GM12878 (cell line): ENCODE results near the gene PGLYRP2.

ENCODE experiments used
- ELK1 ChIP-seq: IDR thresholded peaks from 2 replicates; pipeline ENCODE4 v1.6.1; 2012; ENCODE audit warnings: low read depth, low read length, improper control_type of control experiment
- EZH2 ChIP-seq: IDR thresholded peaks from 2 replicates; pipeline ENCODE4 v1.6.1; 2012; ENCODE audit warnings: low read depth, mild to moderate bottlenecking, control low read depth, inconsistent platforms, low read length, borderline replicate concordance; ENCODE audit not compliant: control insufficient read depth
- JUND ChIP-seq: IDR thresholded peaks from 2 replicates; pipeline ENCODE4 v1.6.1; 2012; ENCODE audit warnings: low read depth, mild to moderate bottlenecking, low read length, improper control_type of control experiment, moderate library complexity
- MTA2 ChIP-seq: fragments of 450-650 bp; IDR thresholded peaks from 2 replicates; pipeline ENCODE4 v1.6.1; 2016; ENCODE audit warnings: low read depth, mild to moderate bottlenecking, moderate library complexity
- NR2C2 ChIP-seq: IDR thresholded peaks from 2 replicates; pipeline ENCODE4 v1.6.1; 2011; ENCODE audit warnings: borderline replicate concordance, low read depth; ENCODE audit not compliant: control insufficient read depth, insufficient read length
- PAX8 ChIP-seq: fragments of 450-650 bp; IDR thresholded peaks from 2 replicates; pipeline ENCODE4 v1.6.1; 2017; ENCODE audit warnings: mild to moderate bottlenecking, moderate library complexity
- PBX3 ChIP-seq: IDR thresholded peaks from 2 replicates; pipeline ENCODE4 v1.6.1; 2011; ENCODE audit warnings: mild to moderate bottlenecking, low read depth, low read length, moderate library complexity; ENCODE audit not compliant: insufficient replicate concordance
- POLR2A ChIP-seq: IDR thresholded peaks from 2 replicates; pipeline ENCODE4 v1.6.1; 2011; ENCODE audit warnings: low read depth, mild to moderate bottlenecking, low read length
- POLR2AphosphoS2 ChIP-seq: IDR thresholded peaks from 2 replicates; pipeline ENCODE4 v1.6.1; 2011; ENCODE audit warnings: low read depth, mild to moderate bottlenecking, low read length, improper control_type of control experiment, moderate library complexity
- POLR2AphosphoS5 ChIP-seq: IDR thresholded peaks from 2 replicates; pipeline ENCODE4 v1.6.1; 2011; ENCODE audit warnings: mild to moderate bottlenecking, low read length, inconsistent platforms
- TF ChIP-seq, protein P1 (sequence below), 3 experiments: IDR thresholded peaks in 2 of 3; conservative IDR thresholded peaks in 1 of 3; 2 replicates each; pipeline ENCODE4 v1.5.1; 2011; ENCODE audit warnings: low read depth in 3 of 3, low read length in 3 of 3, mild to moderate bottlenecking in 3 of 3, control low read depth in 2 of 3, moderate library complexity in 2 of 3, inconsistent platforms in 1 of 3, mixed read lengths in 1 of 3; ENCODE audit not compliant: control insufficient read depth in 2 of 3, insufficient read depth in 1 of 3; ENCODE audit errors: extremely low read depth in 1 of 3

DNA sequence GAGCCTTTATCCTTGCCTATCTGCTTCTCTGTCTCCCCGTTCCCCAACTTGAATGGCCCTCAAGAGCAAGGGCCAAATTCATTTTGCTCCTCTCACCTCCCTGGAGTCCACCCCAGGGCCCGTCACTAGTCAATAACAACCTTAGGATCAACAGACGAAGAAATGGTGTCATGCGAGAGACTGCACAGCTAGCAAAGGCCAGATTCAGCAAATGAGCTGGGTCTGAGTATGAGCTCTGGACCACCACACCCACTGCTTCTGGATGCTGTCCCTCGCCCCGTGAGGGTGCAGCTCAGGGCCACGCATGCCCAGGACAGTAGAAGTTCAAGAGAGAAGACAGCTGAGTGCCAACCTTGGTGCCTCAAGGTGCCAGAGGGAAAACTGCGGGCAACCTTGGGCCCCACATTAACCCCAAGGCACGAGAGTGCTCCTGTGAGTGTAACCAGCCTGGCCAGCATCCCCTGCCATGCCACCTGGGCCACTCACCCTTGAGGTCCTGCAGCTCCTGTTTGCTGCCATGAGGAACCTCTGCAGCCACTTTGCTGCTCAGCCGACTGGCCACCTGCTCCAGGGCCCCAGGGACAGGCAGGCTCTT lies 48.7 kb downstream of the PGLYRP2 start:
- TF ChIP-seq JUND, result no peak
- TF ChIP-seq, protein P1, sequence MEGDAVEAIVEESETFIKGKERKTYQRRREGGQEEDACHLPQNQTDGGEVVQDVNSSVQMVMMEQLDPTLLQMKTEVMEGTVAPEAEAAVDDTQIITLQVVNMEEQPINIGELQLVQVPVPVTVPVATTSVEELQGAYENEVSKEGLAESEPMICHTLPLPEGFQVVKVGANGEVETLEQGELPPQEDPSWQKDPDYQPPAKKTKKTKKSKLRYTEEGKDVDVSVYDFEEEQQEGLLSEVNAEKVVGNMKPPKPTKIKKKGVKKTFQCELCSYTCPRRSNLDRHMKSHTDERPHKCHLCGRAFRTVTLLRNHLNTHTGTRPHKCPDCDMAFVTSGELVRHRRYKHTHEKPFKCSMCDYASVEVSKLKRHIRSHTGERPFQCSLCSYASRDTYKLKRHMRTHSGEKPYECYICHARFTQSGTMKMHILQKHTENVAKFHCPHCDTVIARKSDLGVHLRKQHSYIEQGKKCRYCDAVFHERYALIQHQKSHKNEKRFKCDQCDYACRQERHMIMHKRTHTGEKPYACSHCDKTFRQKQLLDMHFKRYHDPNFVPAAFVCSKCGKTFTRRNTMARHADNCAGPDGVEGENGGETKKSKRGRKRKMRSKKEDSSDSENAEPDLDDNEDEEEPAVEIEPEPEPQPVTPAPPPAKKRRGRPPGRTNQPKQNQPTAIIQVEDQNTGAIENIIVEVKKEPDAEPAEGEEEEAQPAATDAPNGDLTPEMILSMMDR (IDR thresholded peaks at IDR 0.05 in 2 of 3, conservative IDR thresholded peaks at IDR 0.05 in 1 of 3; ENCODE audit: control insufficient read depth in 2 of 3, extremely low read depth in 1 of 3, insufficient read depth in 1 of 3, low read depth in 3 of 3, low read length in 3 of 3), result no peak
- no peak; the same call in 1 of the 2 replicates for TF ChIP-seq POLR2A
- TF ChIP-seq PBX3, result no peak
- TF ChIP-seq EZH2, result no peak
- no peak for TF ChIP-seq POLR2AphosphoS5
- TF ChIP-seq MTA2, result no peak
- no peak for TF ChIP-seq ELK1
- TF ChIP-seq PAX8, result no peak
- TF ChIP-seq POLR2AphosphoS2, result no peak
- TF ChIP-seq NR2C2, result no peak
